ENCODE results near the gene PRRC2A.

GRCh38 chr6:31579546-31580437 is 40.7 kb upstream of the PRRC2A start:
- TF ChIP-seq CTCF (IDR thresholded peaks at IDR 0.05; ENCODE audit: insufficient read depth, low read depth, low read length) (no peak), EZH2 (IDR thresholded peaks at IDR 0.05; ENCODE audit: insufficient read depth, low read length) (no peak)
